Vagina (tissue), 2 donors: ENCODE measurements around the gene DTX1. TPM values are rescaled to one million over a fixed set of nuclear protein-coding genes. Genes with fewer than 3 reads are reported as not detected.
A peak's percentile ranks its signal among the peaks of the same experiment; 100 is the strongest.

Experiments used
- DNase-seq, 2 donors: peaks; one replicate each; pipeline ENCODE4 v3.0.0-alpha.2; 2017; ENCODE audit errors: extremely low spot score in 2 of 2
- H3K27ac ChIP-seq: fragments of 200-600 bp; sonication (generic); one replicate; pipeline ENCODE4 v1.5.1; 2019
- H3K27me3 ChIP-seq: fragments of 200-600 bp; sonication (generic); one replicate; pipeline ENCODE4 v1.5.1; 2019
- H3K36me3 ChIP-seq, 2 donors: fragments of 200-600 bp; sonication (generic); one replicate each; pipeline ENCODE4 v1.5.1; 2017 to 2019
- H3K4me1 ChIP-seq: fragments of 200-600 bp; sonication (generic); one replicate; pipeline ENCODE4 v1.5.1; 2019
- H3K4me3 ChIP-seq, 2 donors: fragments of 200-600 bp; sonication (generic); 1 replicate in 1 of 2; 2 replicates in 1 of 2; pipeline ENCODE4 v1.5.1; 2016 to 2019
- H3K9me3 ChIP-seq: fragments of 200-600 bp; sonication (generic); one replicate; pipeline ENCODE4 v1.5.1; 2019
- POLR2A ChIP-seq, 2 donors: fragments of 450-650 bp; IDR thresholded peaks; one replicate each; pipeline ENCODE4 v1.6.1; 2017; ENCODE audit warnings: antibody characterized with exemption in 2 of 2, mild to moderate bottlenecking in 2 of 2, moderate library complexity in 2 of 2
- POLR2AphosphoS5 ChIP-seq, 2 donors: sonication (generic); formaldehyde crosslinking; IDR thresholded peaks; one replicate each; pipeline ENCODE4 v1.9.0; 2017; ENCODE audit warnings: antibody characterized with exemption in 2 of 2, mild to moderate bottlenecking in 2 of 2, low read depth in 1 of 2; ENCODE audit not compliant: insufficient read depth in 1 of 2
- intact Hi-C: fragments of 100-400 bp; cut with DNase I; formaldehyde crosslinking; loops from one replicate; pipeline ENCODE4 v1.15.1; 2023
- total RNA-seq: library from RNA; depleted of rRNA; stranded (reverse); fragments of >200 nt; gene quantifications from one replicate; pipeline ENCODE4 v1.2.3, GENCODE V29; 2016
- TF ChIP-seq, protein P1 (sequence below), 3 experiments: fragments of 450-650 bp in 2 of 3; fragments of 200-600 bp in 1 of 3; sonication (generic) in 1 of 3; IDR thresholded peaks; one replicate each; pipeline ENCODE4 v1.5.1; 2017 to 2019; ENCODE audit warnings: antibody characterized with exemption in 3 of 3, mild to moderate bottlenecking in 2 of 3, moderate library complexity in 2 of 3

The DTX1 gene
- total RNA-seq, 1 donor from 2014 or later, result 8.3 TPM

DNA sequence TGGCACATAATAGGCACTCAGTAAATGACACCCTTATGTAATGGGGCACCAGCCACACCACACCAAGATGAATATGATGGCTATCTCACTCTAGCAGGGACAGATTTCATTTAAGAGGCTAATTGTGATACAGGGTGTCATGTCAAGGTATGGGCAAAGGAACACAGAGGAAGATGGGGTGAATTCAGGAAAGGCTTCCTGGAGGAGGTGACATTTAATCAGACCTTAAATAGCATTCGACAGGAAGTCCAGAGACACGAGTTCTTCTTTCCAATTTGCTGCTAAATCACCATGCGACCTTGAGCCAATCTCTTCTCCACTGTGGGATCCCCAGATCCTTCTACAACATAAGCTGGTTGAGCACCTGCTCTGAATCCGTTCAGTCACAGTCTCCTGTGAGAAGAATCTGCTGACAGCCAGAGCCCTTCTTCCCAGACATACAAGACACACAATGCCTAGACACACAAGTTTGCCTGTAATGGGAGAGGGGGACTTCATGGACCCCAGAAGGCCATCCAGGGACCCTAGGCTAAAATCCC lies 1.5 kb upstream of the DTX1 start:
- Histone ChIP-seq H3K27me3 (no peaks in the 10 kb centered on the region), H3K36me3 (no peaks in the 10 kb centered on the region), H3K4me3 (no peak overlapping the region), H3K27ac (no peak overlapping the region), H3K9me3 (no peaks in the 10 kb centered on the region), H3K4me1 (peaks cover 16% of the 10 kb centered on the region)
- no peak for TF ChIP-seq POLR2AphosphoS5 (IDR thresholded peaks at IDR 0.05; ENCODE audit: insufficient read depth in 1 of 2, low read depth in 1 of 2)
- TF ChIP-seq, protein P1, sequence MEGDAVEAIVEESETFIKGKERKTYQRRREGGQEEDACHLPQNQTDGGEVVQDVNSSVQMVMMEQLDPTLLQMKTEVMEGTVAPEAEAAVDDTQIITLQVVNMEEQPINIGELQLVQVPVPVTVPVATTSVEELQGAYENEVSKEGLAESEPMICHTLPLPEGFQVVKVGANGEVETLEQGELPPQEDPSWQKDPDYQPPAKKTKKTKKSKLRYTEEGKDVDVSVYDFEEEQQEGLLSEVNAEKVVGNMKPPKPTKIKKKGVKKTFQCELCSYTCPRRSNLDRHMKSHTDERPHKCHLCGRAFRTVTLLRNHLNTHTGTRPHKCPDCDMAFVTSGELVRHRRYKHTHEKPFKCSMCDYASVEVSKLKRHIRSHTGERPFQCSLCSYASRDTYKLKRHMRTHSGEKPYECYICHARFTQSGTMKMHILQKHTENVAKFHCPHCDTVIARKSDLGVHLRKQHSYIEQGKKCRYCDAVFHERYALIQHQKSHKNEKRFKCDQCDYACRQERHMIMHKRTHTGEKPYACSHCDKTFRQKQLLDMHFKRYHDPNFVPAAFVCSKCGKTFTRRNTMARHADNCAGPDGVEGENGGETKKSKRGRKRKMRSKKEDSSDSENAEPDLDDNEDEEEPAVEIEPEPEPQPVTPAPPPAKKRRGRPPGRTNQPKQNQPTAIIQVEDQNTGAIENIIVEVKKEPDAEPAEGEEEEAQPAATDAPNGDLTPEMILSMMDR (IDR thresholded peaks at IDR 0.05), result no peak
- intact Hi-C loops, result no loop called here
- DNase-seq, result no peak

DNA sequence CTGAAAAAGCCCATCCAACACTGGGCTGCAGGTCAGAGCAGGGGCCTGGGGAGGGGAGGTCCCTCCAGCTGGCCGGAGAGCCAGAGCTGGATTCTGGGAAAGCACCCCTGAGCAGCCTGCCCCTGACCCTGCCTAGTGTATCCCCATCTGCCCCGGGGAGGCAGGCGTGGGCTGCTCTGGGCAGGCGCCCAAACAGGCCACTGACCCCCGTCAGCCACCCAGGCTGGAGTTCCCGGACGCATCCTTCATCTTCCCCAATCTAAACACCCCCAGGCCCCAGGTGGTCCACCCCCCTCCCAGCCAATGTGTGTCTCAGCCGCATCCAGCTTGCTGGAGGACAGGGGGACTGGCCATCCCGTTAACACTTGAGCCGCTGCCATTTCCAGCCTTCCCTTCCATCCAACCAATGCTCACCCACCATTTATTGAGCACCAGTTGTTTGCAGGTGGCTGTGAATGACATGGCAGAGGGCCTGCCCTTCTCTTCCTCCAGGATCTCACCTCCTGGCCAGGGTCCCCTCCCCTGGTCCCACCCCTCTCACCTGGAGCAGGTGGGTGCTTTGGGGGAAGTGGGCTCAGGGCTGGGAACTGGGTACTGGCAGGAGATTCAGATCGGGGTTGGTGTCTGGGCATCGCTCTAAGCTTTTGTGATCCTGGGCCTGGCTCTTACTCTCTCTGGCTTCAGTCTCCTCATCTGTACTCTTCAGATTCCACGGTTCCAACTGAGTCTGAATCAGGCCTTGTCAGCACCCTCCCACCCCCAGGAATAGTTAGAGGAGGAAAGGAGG lies 743 bp upstream of the DTX1 start:
- intact Hi-C loops, result no loop called here
- H3K27me3 ChIP-seq, result no peaks in the 10 kb centered on the region
- DNase-seq, result no peak
- H3K9me3 ChIP-seq, result no peaks in the 10 kb centered on the region
- H3K4me1 ChIP-seq, result peaks cover 16% of the 10 kb centered on the region
- H3K27ac ChIP-seq, result no peak overlapping the region
- H3K4me3 ChIP-seq, result no peak overlapping the region
- TF ChIP-seq POLR2A (IDR thresholded peaks at IDR 0.05) (no peak), POLR2AphosphoS5 (IDR thresholded peaks at IDR 0.05; ENCODE audit: insufficient read depth in 1 of 2, low read depth in 1 of 2) (no peak)
- H3K36me3 ChIP-seq, result no peaks in the 10 kb centered on the region

DNA sequence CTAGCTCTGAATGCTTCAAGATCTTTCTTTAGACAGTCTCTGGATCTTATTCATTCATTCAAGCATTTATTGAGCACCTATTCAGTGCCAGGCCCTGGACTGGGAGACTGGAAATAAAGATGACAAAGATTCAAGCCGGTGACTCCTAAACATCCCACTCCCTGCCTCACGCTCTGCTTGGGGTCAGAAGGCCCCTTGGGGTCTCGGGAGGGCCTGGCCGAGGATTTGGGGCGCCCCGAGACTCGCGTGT lies 224 bp upstream of the DTX1 start:
- no peaks in the 10 kb centered on the region for H3K9me3 ChIP-seq
- peak overlapping the region; percentile 36 to 60 for H3K4me3 ChIP-seq
- TF ChIP-seq POLR2A (IDR thresholded peaks at IDR 0.05) (no peak), POLR2AphosphoS5 (IDR thresholded peaks at IDR 0.05; ENCODE audit: insufficient read depth in 1 of 2, low read depth in 1 of 2) (no peak)
- no peaks in the 10 kb centered on the region for H3K36me3 ChIP-seq
- peaks cover 16% of the 10 kb centered on the region for H3K4me1 ChIP-seq
- no peak for DNase-seq
- intact Hi-C loops, result no loop called here
- H3K27ac ChIP-seq, result no peak overlapping the region
- no peaks in the 10 kb centered on the region for H3K27me3 ChIP-seq

DNA sequence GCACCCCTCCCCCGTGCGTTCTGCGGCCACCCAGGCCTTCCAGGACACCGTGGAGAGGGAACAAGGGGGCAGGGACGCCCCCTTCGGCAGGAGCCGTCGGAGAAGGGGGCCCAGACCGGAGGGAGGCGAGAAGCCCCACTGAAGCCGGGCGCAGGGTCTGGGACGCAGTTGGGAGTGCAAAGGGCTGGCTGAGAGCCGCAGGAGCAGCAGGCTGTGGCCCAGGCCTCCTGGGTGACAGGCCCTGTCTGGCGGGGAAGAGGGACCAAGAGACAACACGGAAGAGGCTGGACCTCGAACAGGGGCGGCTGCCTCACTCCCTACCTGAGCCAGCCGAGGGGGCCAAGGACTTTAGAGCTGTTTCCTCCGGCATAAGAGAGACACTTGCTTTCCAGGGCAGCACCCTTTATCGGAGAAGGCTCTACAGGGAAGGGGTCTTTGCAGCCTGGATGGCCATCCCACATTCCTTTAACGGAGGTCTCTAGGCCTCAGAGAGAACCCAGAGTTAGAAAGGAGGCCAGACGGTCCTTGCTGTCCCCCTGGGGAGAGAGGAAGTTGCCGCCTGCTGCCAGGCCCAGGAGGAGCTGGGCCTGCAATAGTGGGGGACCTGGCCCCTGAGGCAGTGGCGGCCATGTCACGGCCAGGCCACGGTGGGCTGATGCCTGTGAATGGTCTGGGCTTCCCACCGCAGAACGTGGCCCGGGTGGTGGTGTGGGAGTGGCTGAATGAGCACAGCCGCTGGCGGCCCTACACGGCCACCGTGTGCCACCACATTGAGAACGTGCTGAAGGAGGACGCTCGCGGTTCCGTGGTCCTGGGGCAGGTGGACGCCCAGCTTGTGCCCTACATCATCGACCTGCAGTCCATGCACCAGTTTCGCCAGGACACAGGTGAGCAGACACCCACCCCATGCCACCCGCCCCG lies 1.3 kb downstream of the DTX1 start:
- Histone ChIP-seq H3K9me3 (no peaks in the 10 kb centered on the region), H3K4me3 (peak overlapping the region; percentile 36 to 60), H3K36me3 (no peaks in the 10 kb centered on the region), H3K27me3 (no peaks in the 10 kb centered on the region), H3K4me1 (peaks cover 16% of the 10 kb centered on the region), H3K27ac (no peak overlapping the region)
- TF ChIP-seq, protein P1 (IDR thresholded peaks at IDR 0.05), result no peak
- no peak for TF ChIP-seq POLR2A (IDR thresholded peaks at IDR 0.05)
- TF ChIP-seq POLR2AphosphoS5 (IDR thresholded peaks at IDR 0.05; ENCODE audit: insufficient read depth in 1 of 2, low read depth in 1 of 2), result no peak
- DNase-seq, result no peak
- intact Hi-C loops, result no loop called here

DNA sequence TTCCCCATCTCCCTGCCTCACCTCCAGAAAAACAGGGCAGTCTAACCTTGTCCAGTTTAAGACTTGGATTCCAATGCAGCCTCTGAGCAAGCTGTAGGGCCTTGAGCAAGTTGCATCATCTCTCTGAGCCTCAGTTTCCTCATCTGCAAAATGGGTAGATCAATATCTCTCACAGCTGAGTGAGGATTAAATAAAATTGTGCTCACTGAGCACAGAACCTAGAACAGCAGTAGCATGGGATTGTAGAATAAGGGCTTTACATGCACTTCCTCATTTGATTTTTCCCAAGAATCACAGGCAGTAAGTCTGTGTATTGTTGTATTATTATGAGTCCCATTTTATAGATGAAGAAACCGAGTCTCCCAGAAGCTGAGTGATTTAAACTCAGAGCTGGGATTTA lies 2.0 kb downstream of the DTX1 start:
- no peaks in the 10 kb centered on the region for H3K9me3 ChIP-seq
- H3K4me3 ChIP-seq, result no peak overlapping the region
- no peak overlapping the region for H3K27ac ChIP-seq
- H3K27me3 ChIP-seq, result no peaks in the 10 kb centered on the region
- H3K36me3 ChIP-seq, result no peaks in the 10 kb centered on the region
- peaks cover 16% of the 10 kb centered on the region for H3K4me1 ChIP-seq
- DNase-seq, result no peak
- intact Hi-C loops, result no loop called here
- TF ChIP-seq, protein P1 (IDR thresholded peaks at IDR 0.05), result no peak
- TF ChIP-seq POLR2A (IDR thresholded peaks at IDR 0.05), result no peak
- no peak for TF ChIP-seq POLR2AphosphoS5 (IDR thresholded peaks at IDR 0.05; ENCODE audit: insufficient read depth in 1 of 2, low read depth in 1 of 2)
